HepG2 (cell line): ENCODE measurements around the gene REELD1. TPM values are rescaled to one million over a fixed set of nuclear protein-coding genes. Genes with fewer than 3 reads are reported as not detected.
A peak's percentile ranks its signal among the peaks of the same experiment; 100 is the strongest.

ENCODE experiments used
- ATAC-seq: fragments of 200-7000 bp; cut with Tn5 transposase; 3 replicates; pipeline ENCODE4 v1.9.1; 2020; ENCODE audit warnings: mild to moderate bottlenecking, moderate library complexity
- BruUV-seq: library from RNA; stranded (reverse); fragments of 400-500 nt; replicated peaks from 2 replicates; lab custom pipeline; 2021; lab: Mats Ljungman, UMichigan
- CTCF ChIA-PET: fragments of 300-600 bp; formaldehyde crosslinking; extraction: SDS; loops from one replicate; lab custom pipeline; 2021; ENCODE audit warnings: low total read pairs, inconsistent platforms, low intra/inter-chr PET ratio; lab: Yijun Ruan, JAX
- POLR2A ChIA-PET: fragments of 350-600 bp; sonication (Branson Sonifier 250); formaldehyde crosslinking; loops from one replicate; lab custom pipeline; 2020; ENCODE audit warnings: antibody characterized with exemption, inconsistent platforms; lab: Yijun Ruan, JAX
- DNase-seq: peaks from one replicate; pipeline ENCODE4 v3.0.0-alpha.2; 2015; ENCODE audit warnings: low spot score
- FAIRE-seq: peaks from 3 replicates; lab custom pipeline; 2011; peaks lifted over from hg19 to GRCh38; lab: Jason Lieb, UNC
- H2AFZ ChIP-seq: one replicate; pipeline ENCODE4 v1.6.1; 2011; ENCODE audit warnings: low read length, inconsistent platforms
- H3K27ac ChIP-seq: fragments of 300-600 bp; 3 replicates; pipeline ENCODE4 v1.8.0; 2011; ENCODE audit warnings: mixed run types, mild to moderate bottlenecking, mixed read lengths, low read length, inconsistent platforms; ENCODE audit not compliant: insufficient read depth; ENCODE audit errors: extremely low read length
- H3K27me3 ChIP-seq, 2 experiments: fragments of 200-600 bp in 1 of 2; 2 replicates in 1 of 2; 3 replicates in 1 of 2; pipeline versions ENCODE4 v1.6.0 to v1.8.0; 2011; ENCODE audit warnings: low read length in 2 of 2, mild to moderate bottlenecking in 2 of 2, moderate library complexity in 2 of 2, inconsistent platforms in 1 of 2; ENCODE audit not compliant: insufficient read depth in 2 of 2, control insufficient read depth in 1 of 2
- H3K36me3 ChIP-seq, 2 experiments: fragments of 200-600 bp in 1 of 2; replicated peaks in 1 of 2; 2 replicates in 1 of 2; 3 replicates in 1 of 2; pipeline versions ENCODE4 v1.5.1 to v1.8.0; 2011; ENCODE audit warnings: low read length in 2 of 2, inconsistent platforms in 1 of 2; ENCODE audit not compliant: insufficient read depth in 2 of 2, control insufficient read depth in 1 of 2
- H3K4me1 ChIP-seq: 2 replicates; pipeline ENCODE4 v1.5.1; 2012; ENCODE audit warnings: low read length, inconsistent platforms; ENCODE audit not compliant: insufficient read depth
- H3K4me2 ChIP-seq: 2 replicates; pipeline ENCODE4 v1.6.0; 2011; ENCODE audit warnings: low read depth, low read length, inconsistent platforms
- H3K4me3 ChIP-seq, 3 experiments: fragments of 200-600 bp in 1 of 3; sonication (generic), shearing (Covaris generic) in 1 of 3; replicated peaks in 1 of 3; 2 replicates each; pipeline ENCODE4 v1.5.1; 2011 to 2016; ENCODE audit warnings: low read length in 3 of 3, inconsistent platforms in 2 of 3, low read depth in 2 of 3, mild to moderate bottlenecking in 2 of 3, control low read depth in 1 of 3, mixed read lengths in 1 of 3; ENCODE audit not compliant: insufficient read depth in 1 of 3
- H3K79me2 ChIP-seq: one replicate; pipeline ENCODE4 v1.6.1; 2011; ENCODE audit warnings: low read length, inconsistent platforms; ENCODE audit not compliant: insufficient read depth
- H3K9ac ChIP-seq: 2 replicates; pipeline ENCODE4 v1.6.0; 2011; ENCODE audit warnings: mild to moderate bottlenecking, low read depth, low read length, inconsistent platforms; ENCODE audit not compliant: insufficient read depth
- H3K9me3 ChIP-seq: 2 replicates; pipeline ENCODE4 v1.5.1; 2012; ENCODE audit warnings: mild to moderate bottlenecking, low read length
- H4K20me1 ChIP-seq: 2 replicates; pipeline ENCODE4 v1.6.0; 2011; ENCODE audit warnings: inconsistent platforms, mild to moderate bottlenecking, low read length, moderate library complexity; ENCODE audit not compliant: insufficient read depth
- FOXP4 ChIP-seq: sonication (generic); formaldehyde crosslinking; IDR thresholded peaks from 2 replicates; pipeline ENCODE4 v1.4.0; 2020; ENCODE audit warnings: missing genetic modification reagents
- FUBP1 ChIP-seq: sonication (generic); formaldehyde crosslinking; IDR thresholded peaks from 2 replicates; pipeline ENCODE4 v1.5.1; 2020; ENCODE audit warnings: missing genetic modification reagents, mild to moderate bottlenecking, borderline replicate concordance
- SMAD9 ChIP-seq: sonication (generic); formaldehyde crosslinking; IDR thresholded peaks from 2 replicates; pipeline ENCODE4 v1.5.1; 2020; ENCODE audit warnings: mild to moderate bottlenecking, missing genetic modification reagents
- ZNF232 ChIP-seq: sonication (generic); formaldehyde crosslinking; IDR thresholded peaks from 2 replicates; pipeline ENCODE4 v1.4.0; 2020; ENCODE audit warnings: missing genetic modification reagents, borderline replicate concordance
- ZNF331 ChIP-seq: sonication (generic); formaldehyde crosslinking; IDR thresholded peaks from 2 replicates; pipeline ENCODE4 v1.4.0; 2020; ENCODE audit warnings: missing genetic modification reagents
- ZNF737 ChIP-seq: sonication (generic); formaldehyde crosslinking; IDR thresholded peaks from 2 replicates; pipeline ENCODE4 v1.5.0; 2020; ENCODE audit warnings: missing genetic modification reagents, mild to moderate bottlenecking, borderline replicate concordance
- ZSCAN31 ChIP-seq: sonication (generic); formaldehyde crosslinking; IDR thresholded peaks from 2 replicates; pipeline ENCODE4 v1.5.0; 2020; ENCODE audit warnings: low read depth, mild to moderate bottlenecking, missing genetic modification reagents
- WGBS: methylation state at CpG from one replicate; pipeline ENCODE4 v1.1.6; 2017; ENCODE audit warnings: low lambda C conversion rate; 5-methylcytosine and 5-hydroxymethylcytosine counted together
- in situ Hi-C: cut with HindIII; loops from 2 replicates; pipeline ENCODE4 v1.10.0; 2017; ENCODE audit warnings: low pct_unique_long_range_greater_than_20kb; ENCODE audit not compliant: extremely low pct_ligation_motif_present
- intact Hi-C: fragments of 100-400 bp; cut with micrococcal nuclease; formaldehyde crosslinking; loops from one replicate; pipeline ENCODE4 v1.10.0; 2022; ENCODE audit not compliant: unreplicated experiment
- polyA plus RNA-seq, 8 experiments: library from polyadenylated mRNA; depleted of rRNA in 3 of 8; stranded (reverse) in 7 of 8; unstranded in 1 of 8; fragments of >200 nt; fragmentation: Illumina TruSeq in 4 of 8; extraction: Trizol in 4 of 8; gene quantifications; 2 replicates each; pipeline versions ENCODE4 v1.2.1 to v1.2.3, GENCODE V29; 2011 to 2016; ENCODE audit warnings: low read depth in 4 of 8, missing spikeins in 1 of 8, mixed read lengths in 1 of 8; ENCODE audit not compliant: insufficient read depth in 1 of 8
- total RNA-seq, 5 experiments: library from RNA; depleted of rRNA; stranded (reverse); fragments of >200 nt; fragmentation: Illumina TruSeq; extraction: Trizol; gene quantifications; 2 replicates each; pipeline ENCODE4 v1.2.3, GENCODE V29; 2016; ENCODE audit warnings: low read depth in 1 of 5
- TF ChIP-seq, protein P1 (sequence below): sonication (generic); formaldehyde crosslinking; IDR thresholded peaks from 2 replicates; pipeline ENCODE4 v1.5.0; 2020; ENCODE audit warnings: missing genetic modification reagents

The REELD1 gene
- total and polyA plus RNA-seq, 2 of the 13 experiments (the other 11 are each of a cell fraction or from before 2014, with no cell fraction given) = 0.04 to 0.26 TPM

GRCh38 chr4:146232131-146232722 is 17.9 kb downstream of the REELD1 start:
- no peaks in the 10 kb centered on the region for H3K9me3 ChIP-seq
- POLR2A ChIA-PET = no interaction called here
- TF ChIP-seq ZNF331 (CRISPR knock-in tag) (peak; percentile 89), ZNF232 (no peak)
- WGBS = no CpG with 5 or more reads among the region's 1 CpG
- no peaks in the 10 kb centered on the region for H3K4me1 ChIP-seq
- no peaks in the 10 kb centered on the region for H3K79me2 ChIP-seq
- H3K27ac ChIP-seq = no peak overlapping the region
- no peak overlapping the region for H3K4me3 ChIP-seq
- in situ Hi-C loops (no loop called here), intact Hi-C loops (no loop called here)
- no peak overlapping the region for H3K4me2 ChIP-seq
- H3K36me3 ChIP-seq = no peaks in the 10 kb centered on the region
- H4K20me1 ChIP-seq = no peaks in the 10 kb centered on the region
- H3K9ac ChIP-seq = no peak overlapping the region
- BruUV-seq = no TSS peak
- CTCF ChIA-PET = no interaction called here
- H3K27me3 ChIP-seq = peaks cover 0 to 16% of the 10 kb centered on the region in 2 experiments; a peak in 3 of 5 replicates
- DNase-seq (no peak), FAIRE-seq (no peak), ATAC-seq (no peak)
- no peak overlapping the region for H2AFZ ChIP-seq

DNA sequence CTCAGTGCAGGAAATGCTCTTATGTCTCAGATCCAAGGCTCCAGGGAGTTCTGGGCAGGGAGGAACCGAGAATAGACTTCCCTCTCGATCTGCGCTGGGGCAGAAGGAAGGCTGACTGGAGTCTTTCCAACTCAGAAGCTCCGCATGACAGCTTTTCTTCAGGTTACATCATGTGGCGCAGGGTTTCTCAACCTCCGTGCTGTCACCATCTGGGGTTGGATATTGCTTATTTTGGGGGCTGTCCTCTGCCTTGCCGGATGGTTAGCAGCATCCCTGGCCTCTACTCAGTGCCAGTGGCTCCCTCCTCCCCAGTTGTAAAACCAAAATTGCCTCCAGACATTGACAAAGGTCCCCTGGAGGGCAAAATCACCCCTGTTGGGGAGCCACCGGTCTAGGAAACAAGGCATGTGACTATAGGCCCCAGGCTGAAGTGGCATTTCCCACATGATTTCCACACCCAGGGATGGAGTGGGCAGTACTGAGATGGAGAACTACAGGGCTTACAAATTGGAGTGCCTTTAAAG is 21.4 kb downstream of the REELD1 start:
- WGBS = 0% methylated on average over 1 of the region's 8 CpGs
- H3K27ac ChIP-seq = no peak overlapping the region
- DNase-seq (no peak), FAIRE-seq (no peak), ATAC-seq (no peak)
- no TSS peak for BruUV-seq
- ChIA-PET CTCF (no interaction called here), POLR2A (no interaction called here)
- H3K27me3 ChIP-seq = peaks cover 0 to 15% of the 10 kb centered on the region in 2 experiments; a peak in 3 of 5 replicates
- in situ Hi-C loops = no loop called here
- no peak overlapping the region for H3K9ac ChIP-seq
- no peak overlapping the region for H3K4me3 ChIP-seq
- no peaks in the 10 kb centered on the region for H3K79me2 ChIP-seq
- intact Hi-C loops = loop anchor here (5.0 kb wide), 1 partner anchor 138 kb away; no protein-coding TSS in a partner anchor
- peaks cover 2% of the 10 kb centered on the region; the same call in 1 of the 2 replicates for H3K4me1 ChIP-seq
- no peaks in the 10 kb centered on the region for H4K20me1 ChIP-seq
- H3K9me3 ChIP-seq = no peaks in the 10 kb centered on the region
- H2AFZ ChIP-seq = no peak overlapping the region
- no peak overlapping the region for H3K4me2 ChIP-seq
- H3K36me3 ChIP-seq = no peaks in the 10 kb centered on the region
- TF ChIP-seq, protein P1, sequence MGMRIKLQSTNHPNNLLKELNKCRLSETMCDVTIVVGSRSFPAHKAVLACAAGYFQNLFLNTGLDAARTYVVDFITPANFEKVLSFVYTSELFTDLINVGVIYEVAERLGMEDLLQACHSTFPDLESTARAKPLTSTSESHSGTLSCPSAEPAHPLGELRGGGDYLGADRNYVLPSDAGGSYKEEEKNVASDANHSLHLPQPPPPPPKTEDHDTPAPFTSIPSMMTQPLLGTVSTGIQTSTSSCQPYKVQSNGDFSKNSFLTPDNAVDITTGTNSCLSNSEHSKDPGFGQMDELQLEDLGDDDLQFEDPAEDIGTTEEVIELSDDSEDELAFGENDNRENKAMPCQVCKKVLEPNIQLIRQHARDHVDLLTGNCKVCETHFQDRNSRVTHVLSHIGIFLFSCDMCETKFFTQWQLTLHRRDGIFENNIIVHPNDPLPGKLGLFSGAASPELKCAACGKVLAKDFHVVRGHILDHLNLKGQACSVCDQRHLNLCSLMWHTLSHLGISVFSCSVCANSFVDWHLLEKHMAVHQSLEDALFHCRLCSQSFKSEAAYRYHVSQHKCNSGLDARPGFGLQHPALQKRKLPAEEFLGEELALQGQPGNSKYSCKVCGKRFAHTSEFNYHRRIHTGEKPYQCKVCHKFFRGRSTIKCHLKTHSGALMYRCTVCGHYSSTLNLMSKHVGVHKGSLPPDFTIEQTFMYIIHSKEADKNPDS (CRISPR knock-in tag) = no peak
- TF ChIP-seq ZSCAN31 (CRISPR knock-in tag) (no peak), FUBP1 (CRISPR knock-in tag) (no peak), ZNF737 (CRISPR knock-in tag) (no peak), SMAD9 (CRISPR knock-in tag) (no peak), FOXP4 (no peak)
